Measurements from ENCODE around the gene ADGRG4.

- TF ChIP-seq, protein P1, sequence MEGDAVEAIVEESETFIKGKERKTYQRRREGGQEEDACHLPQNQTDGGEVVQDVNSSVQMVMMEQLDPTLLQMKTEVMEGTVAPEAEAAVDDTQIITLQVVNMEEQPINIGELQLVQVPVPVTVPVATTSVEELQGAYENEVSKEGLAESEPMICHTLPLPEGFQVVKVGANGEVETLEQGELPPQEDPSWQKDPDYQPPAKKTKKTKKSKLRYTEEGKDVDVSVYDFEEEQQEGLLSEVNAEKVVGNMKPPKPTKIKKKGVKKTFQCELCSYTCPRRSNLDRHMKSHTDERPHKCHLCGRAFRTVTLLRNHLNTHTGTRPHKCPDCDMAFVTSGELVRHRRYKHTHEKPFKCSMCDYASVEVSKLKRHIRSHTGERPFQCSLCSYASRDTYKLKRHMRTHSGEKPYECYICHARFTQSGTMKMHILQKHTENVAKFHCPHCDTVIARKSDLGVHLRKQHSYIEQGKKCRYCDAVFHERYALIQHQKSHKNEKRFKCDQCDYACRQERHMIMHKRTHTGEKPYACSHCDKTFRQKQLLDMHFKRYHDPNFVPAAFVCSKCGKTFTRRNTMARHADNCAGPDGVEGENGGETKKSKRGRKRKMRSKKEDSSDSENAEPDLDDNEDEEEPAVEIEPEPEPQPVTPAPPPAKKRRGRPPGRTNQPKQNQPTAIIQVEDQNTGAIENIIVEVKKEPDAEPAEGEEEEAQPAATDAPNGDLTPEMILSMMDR (IDR thresholded peaks at IDR 0.05): no peak
- TF ChIP-seq POLR2AphosphoS5 (IDR thresholded peaks at IDR 0.05) (no peak), EP300 (IDR thresholded peaks at IDR 0.05) (no peak)
Measured at GRCh38 chrX:136386173-136386572, 85.4 kb downstream of the ADGRG4 start.

Data from upper lobe of left lung (tissue), 4 donors.